ENCODE measurements around the gene HMGCLL1.

HMGCLL1 gene

DNA sequence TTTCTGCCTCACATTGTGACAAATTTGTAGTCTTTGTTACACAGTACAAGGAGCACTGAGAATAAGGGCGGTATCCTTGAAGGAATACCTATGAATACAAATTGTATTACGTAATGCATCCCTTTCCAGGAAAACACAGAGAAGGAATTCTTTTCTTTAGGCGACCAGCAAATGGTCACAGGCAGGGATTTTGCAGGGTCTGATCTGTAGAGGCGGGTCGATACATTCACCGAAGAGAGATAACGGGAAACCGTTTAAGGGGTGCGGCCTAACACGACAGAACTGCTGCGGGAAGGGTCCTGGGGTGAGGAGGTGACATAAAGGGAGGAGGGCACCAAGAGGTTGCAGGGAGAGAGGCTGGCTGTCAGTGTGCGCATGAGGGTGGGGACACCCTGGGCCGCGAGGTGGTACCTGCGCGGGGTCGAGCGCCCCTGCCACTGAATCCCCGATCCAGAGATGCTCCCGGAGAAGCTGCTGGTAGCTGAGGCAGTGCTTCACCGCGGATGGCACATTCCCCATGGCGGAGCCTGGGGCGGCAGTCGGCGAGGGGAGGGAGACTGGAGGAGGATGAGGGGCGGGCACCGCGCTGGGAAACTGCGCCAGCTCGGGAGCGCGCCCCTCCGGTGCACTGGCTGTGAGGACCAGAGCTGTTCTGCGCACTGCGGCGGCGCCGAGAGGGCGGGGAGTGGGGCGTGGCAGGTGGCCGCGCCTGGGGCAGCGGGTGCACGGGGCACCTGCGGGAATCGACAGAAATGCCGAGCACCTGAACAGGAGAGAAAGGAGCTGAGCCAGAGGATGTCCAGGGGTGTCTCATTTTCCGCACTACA, at the start of gene HMGCLL1:
TSS of gene HMGCLL1 (minus strand) at position 656 of the 827 bp plus-strand sequence. CDS start at position 519, 137 bp downstream.
- DNase-seq: no peak

DNA sequence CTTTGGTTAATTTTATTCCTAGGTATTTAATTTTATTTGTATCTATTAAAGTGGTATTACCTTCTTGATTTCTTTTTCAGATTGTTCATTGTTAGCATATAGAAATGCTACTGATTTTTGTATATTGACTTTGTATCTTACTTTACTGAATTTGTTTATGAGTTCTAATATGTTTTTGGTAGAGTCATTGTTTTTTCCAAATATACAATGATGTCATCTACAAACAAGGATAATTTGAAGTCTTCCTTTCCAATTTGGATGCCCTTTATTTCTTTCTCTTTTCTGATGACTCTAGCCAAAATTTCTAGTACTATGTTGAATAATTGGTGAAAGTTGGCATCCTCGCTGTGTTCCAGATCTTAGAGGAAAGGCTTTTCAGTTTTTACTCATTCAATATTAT, 43.0 kb upstream of the HMGCLL1 start:
- DNase-seq: no peak

DNA sequence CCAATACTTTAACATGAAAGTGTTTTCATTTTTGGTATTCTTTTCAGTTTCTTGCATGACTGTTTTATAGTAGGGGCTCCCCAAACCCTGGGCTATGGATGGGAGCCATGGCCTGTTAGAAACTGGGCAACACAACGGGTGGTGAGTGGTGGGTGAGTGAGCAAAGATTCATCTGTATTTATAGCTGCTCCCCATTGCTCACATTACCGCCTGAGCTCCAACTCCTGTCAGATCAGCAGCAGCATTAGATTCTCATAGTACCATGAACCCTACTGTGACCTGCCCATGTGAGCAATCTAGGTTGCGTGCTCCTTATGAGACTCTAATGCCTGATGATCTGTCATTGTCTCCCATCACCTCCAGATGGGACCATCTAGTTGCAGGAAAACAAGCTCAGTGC, 42.3 kb upstream of the HMGCLL1 start:
- no peak for DNase-seq

- DNase-seq: no peak
Observed at GRCh38 chr6:55617272-55617671, 38.3 kb upstream of the HMGCLL1 start.

DNA sequence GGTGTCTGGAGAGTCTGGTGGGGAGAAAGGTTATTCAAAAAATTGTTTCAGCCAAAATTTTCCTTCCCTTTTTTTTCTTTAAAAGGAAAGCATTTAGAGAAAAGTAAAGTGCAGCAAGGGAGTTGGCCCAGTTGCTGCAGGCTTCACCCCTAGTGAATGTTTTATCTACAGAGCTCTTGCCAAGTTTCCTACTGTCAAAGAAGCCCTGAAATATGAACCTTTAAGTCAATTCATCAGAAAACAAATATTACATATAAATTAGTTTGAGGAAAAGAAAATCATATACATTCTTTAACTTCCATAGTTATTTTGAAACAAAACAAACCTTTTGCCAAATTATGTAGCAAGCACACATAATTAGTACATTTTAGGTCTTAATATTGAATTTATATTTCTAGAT, 25.0 kb upstream of the HMGCLL1 start:
- no peak for DNase-seq

GRCh38 chr6:55601120-55601519, 22.1 kb upstream of the HMGCLL1 start:
- DNase-seq: no peak

GRCh38 chr6:55594442-55594841, 15.4 kb upstream of the HMGCLL1 start:
- DNase-seq: no peak

GRCh38 chr6:55584654-55585354, 5.8 kb upstream of the HMGCLL1 start:
- no peak for DNase-seq

- DNase-seq: no peak
Observed at GRCh38 chr6:55576811-55577210, 2.2 kb downstream of the HMGCLL1 start.

DNA sequence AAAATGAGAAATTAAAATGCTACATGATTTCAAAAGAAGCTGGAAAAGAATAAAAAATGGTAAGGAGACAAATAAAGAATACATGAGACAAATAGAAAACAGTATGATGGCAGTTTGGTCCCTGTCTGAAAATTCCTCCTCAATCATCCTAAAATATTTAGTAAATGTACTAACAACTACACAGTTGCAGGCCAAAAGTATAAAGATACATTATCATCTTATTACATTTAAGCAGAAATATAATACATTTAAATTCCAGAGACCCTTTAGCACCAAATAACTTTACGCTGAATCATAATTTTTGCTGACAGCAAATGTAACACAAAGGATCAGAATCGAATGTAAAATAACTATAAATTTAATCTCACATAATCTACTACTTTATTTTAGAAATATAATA, 4.4 kb downstream of the HMGCLL1 start:
- no peak for DNase-seq

- DNase-seq: no peak
Observed at GRCh38 chr6:55569638-55570037, 9.4 kb downstream of the HMGCLL1 start.

DNA sequence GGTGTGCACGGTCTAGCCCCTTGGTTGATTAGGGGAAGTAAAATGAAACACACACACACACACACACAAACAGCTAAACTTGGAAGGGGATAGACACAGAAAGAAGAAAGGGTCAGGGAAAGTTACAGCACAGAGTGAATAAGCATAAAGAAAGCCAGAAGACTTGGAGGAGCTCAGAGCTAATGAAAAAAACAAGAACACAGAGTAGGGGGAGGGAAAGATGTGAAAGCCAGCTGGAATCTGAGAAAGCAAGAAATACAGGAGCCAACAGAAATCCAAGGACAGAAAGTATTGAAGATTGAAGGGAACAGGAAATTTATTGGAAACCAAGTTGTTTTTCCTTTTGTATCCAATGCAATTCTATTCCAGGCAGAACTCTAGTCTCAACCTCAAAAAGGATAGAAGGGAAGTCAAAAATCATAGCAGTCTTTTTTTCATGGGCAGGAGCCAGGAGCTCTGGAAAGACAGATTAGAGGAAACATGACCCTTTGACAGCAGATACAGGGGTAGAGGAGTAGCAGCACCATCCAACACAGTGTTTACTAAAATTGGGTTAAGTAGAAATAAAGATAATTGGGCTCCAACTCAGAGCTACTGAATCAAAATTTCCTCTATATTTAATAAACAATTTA, 10.1 kb downstream of the HMGCLL1 start:
- no peak for DNase-seq

DNA sequence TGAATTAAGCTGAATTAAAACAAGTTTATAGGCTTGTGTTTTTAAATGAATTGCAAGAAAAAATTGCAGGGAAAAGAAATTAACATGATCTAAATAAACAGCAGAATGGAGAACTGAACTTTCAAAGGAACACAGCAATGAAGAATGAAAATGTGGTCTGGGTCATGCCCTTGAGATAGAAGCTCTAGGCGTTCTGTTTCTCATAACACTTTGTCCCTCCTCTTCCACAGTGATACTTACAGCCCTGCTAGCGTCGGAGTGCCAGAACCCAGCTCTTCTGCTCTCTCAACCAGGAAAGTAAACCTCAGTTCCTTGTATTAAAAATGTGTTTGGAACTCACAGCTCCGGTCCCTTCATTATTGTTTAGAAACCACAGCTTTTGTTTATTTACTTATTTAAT, 11.4 kb downstream of the HMGCLL1 start:
- DNase-seq: no peak

DNA sequence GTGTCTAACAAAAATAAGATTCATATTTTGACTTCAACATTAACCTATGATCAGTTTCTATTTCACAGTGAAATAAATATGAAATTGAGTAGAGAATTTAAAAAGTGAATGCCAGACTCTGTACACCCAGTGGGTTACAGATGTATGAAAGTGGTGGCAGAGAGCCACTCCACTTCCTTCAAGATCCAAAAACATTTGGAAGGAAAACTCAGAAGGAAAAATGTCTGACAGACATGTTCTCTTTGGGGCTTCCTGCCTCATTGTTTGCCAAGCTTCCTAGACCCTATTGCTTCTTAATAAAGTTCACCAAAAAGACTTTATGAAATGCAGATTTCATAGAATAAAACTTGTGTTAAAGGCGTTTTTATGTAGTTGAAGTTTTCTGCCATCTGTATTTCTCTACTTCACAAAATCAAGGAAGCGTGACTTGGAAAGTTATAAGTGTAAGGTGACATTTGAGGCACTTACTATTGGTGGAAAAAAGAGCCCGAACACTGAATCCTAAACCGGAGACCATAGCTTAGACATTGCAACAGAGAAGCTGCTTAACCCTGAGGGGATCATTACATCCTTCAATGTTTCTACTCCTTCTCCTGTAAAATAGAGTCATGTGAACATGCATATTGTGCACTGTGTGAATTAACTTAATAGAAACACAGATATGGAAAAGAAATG, 12.8 kb downstream of the HMGCLL1 start:
- DNase-seq: no peak

DNA sequence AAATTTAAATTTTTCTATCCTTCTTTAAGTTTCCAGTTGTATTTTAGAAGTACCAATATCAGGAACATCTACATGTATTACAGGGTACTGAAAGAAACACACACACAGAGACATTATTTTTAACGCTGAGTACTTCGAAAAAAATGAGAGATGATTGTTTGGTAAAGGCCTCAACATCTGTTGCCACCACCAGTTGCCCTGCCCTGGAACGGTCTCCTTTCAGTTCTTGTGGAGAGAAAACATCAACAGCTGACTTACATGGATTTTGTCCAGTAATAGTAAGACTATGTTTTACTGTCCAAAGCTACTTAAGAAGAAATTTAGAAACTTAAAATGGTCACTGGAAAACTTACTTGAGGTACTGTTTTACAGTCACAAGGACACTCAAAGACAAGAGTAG, 16.7 kb downstream of the HMGCLL1 start:
- no peak for DNase-seq

GRCh38 chr6:55560290-55560885, 18.6 kb downstream of the HMGCLL1 start:
- DNase-seq: no peak

DNA sequence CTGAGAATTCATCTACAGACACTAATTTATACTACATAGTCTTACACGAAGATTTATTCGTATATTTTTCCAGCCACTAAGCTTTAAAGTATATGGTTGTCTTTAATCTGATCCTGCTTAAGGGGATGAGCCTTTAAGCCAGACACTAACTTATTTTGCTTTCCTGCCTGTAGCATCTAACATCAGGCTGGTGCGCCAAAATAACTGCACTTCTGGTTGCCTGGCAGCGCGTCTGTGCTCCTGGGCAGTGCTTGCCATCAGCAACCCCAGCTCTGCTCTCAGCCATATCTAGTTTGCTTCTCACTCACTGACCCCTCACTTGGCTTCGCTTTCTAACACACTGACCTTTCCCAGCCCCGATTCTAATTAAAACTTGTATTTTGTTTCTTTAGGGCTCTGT, 21.8 kb downstream of the HMGCLL1 start:
- DNase-seq: no peak

DNA sequence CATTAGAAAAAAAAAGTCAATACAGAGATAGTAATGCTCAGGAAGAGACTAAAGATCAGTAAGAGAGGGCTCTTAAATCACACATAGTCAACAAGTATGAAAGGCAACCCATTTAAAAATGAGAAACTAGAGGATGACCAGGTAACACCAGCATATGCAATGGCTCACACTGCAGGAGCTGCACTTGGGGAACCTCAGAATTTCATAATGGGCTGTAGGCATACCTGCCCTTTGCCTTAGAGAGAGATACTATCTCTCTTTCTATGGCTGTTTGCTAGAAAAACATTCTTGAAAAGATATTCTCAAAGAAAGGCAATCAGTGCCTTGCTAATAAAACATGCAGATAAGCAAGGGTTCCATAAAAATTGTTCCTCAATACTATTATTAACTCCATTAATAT, 33.2 kb downstream of the HMGCLL1 start:
- DNase-seq: no peak

DNA sequence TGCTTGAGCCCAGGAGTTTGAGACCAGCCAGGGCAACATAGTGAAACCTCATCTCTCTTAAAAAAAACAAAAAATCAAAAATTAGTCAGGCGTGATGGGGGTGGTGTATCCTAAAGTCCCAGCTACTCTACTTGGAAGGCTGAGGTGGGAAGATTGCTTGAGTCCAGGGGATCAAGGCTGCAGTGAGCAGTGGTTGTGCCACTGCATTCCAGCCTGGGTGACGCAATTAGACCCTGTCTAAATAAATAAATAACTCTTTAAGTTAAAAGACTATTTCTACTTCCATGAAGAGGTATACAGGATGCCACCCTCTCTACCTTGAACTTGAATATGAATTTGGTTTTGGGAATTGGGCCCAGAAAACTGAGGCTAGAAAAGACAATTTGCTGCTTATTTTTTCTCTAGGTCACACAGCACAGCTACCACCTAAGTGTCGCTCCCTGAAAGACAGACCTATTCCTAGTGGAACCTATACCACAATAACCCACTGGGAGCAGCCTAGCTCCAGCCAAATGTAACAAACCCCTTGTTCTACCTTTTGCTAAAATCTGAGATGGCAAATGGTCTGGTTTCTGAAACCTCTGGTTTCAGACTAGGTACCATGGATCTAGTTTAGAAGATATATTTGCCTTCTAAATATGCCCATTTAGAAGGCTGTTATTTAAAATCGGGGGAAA, 35.2 kb downstream of the HMGCLL1 start:
- no peak for DNase-seq

DNA sequence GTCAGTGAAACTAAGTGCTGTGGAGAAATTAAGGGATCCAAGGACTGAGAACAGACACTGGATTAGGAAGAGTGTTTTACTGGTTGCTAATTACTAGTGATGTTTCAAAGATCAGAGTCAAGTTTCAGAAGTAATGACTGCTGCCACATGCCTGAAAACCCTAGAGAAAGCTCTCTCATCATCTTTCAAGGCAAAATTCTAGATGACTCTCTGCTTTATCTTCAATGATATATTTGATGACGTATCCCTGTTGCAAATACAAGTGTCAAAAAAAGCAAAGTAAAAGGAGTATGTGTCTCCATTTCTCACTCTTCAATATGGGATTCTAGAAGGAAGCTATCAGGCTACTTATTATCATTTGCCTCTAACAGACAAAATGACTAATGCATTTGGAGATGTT, 38.0 kb downstream of the HMGCLL1 start:
- no peak for DNase-seq

DNA sequence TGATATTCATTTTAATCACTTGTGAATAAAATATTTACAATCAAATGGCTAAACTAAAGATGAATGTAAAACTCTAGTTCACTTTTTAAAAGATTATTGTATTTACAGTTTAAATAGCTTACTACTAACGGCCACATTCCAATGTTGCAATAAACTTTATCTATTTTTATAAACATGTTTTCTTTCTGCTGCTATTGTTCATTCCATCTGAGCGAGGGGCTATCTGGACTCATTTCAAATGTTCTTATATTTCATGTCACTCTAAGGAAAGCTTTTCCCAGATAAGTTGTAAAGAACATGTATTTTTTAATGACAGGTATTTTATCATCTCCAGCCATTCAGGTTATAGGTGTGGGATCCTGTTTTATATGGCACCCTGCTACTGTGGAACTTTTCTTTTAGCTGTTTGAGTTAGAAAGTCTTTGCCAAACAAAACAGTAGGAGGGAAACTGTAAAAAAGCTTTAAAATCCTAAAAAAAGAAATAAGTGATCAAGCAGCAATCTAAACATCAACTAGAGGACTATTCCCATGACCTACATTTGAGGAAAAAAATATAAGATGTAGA, 42.5 kb downstream of the HMGCLL1 start:
- DNase-seq: no peak

- DNase-seq: no peak
Observed at GRCh38 chr6:55531496-55531895, 47.5 kb downstream of the HMGCLL1 start.
